ENCODE results near the gene ALKAL2.

Gene ALKAL2

GRCh38 chr2:244547-244946 is 43.3 kb downstream of the ALKAL2 start:
- no peak for DNase-seq (ENCODE audit: low spot score)

- no peak for DNase-seq (ENCODE audit: low spot score)
Measured at GRCh38 chr2:238869-239268, 49.0 kb downstream of the ALKAL2 start.

GRCh38 chr2:238431-238830 is 49.5 kb downstream of the ALKAL2 start:
- DNase-seq (ENCODE audit: low spot score) = no peak

- no peak for DNase-seq (ENCODE audit: low spot score)
Measured at GRCh38 chr2:237878-238277, 50.0 kb downstream of the ALKAL2 start.

GRCh38 chr2:236993-237539 is 50.8 kb downstream of the ALKAL2 start:
- no peak for DNase-seq (ENCODE audit: low spot score)

- DNase-seq (ENCODE audit: low spot score) = no peak
Measured at GRCh38 chr2:234421-234820, 53.5 kb downstream of the ALKAL2 start.

GRCh38 chr2:233030-233429 is 54.9 kb downstream of the ALKAL2 start:
- DNase-seq (ENCODE audit: low spot score) = no peak

- DNase-seq (ENCODE audit: low spot score) = no peak
Measured at GRCh38 chr2:231521-232185, 56.2 kb downstream of the ALKAL2 start.
